Colonic mucosa (tissue), 4 donors: ENCODE data around the gene CTAG1B. TPM values are rescaled to one million over a fixed set of nuclear protein-coding genes. Genes with fewer than 3 reads are reported as not detected.

Source experiments
- DNase-seq: peaks from one replicate; pipeline ENCODE4 v3.0.0-alpha.2; 2020
- H3K27ac ChIP-seq: fragments of 200-600 bp; one replicate; pipeline ENCODE4 v1.8.0; 2021
- H3K27me3 ChIP-seq: fragments of 200-600 bp; one replicate; pipeline ENCODE4 v1.8.0; 2021
- H3K36me3 ChIP-seq: fragments of 200-600 bp; one replicate; pipeline ENCODE4 v1.8.0; 2021
- H3K4me1 ChIP-seq: fragments of 200-600 bp; one replicate; pipeline ENCODE4 v1.8.0; 2021; ENCODE audit warnings: mild to moderate bottlenecking
- H3K4me3 ChIP-seq: fragments of 200-600 bp; one replicate; pipeline ENCODE4 v1.8.0; 2021
- H3K9ac ChIP-seq, 2 donors: one replicate each; pipeline ENCODE4 v1.7.0; 2013; ENCODE audit warnings: control low read depth in 2 of 2, low read depth in 2 of 2, low read length in 2 of 2
- H3K9me3 ChIP-seq: fragments of 200-600 bp; one replicate; pipeline ENCODE4 v1.8.0; 2021
- CTCF ChIP-seq: fragments of 200-600 bp; IDR thresholded peaks from one replicate; pipeline ENCODE4 v1.8.0; 2022; ENCODE audit warnings: antibody characterized with exemption, mild to moderate bottlenecking
- intact Hi-C: fragments of 100-400 bp; cut with DNase I; formaldehyde crosslinking; loops from one replicate; pipeline ENCODE4 v1.14.1; 2022
- total RNA-seq, 2 donors: library from RNA; stranded (reverse); fragmentation: NEBNext Ultra II Directional in 1 of 2; extraction: Animal tissue kit (Norgen Biotek cat#: 25700) in 1 of 2; gene quantifications; one replicate each; pipeline ENCODE4 v1.2.1, GENCODE V29; 2021
- donor health status: healthy.
- donor health status: DM: no; HTN: no; CAD: no.
- donor health status: DM: no; HTN: no; CAD: no.

The CTAG1B gene
- total RNA-seq, 2 donors from 2014 or later = not detected

- Histone ChIP-seq H3K9me3 (no peaks in the 10 kb centered on the region), H3K4me1 (no peaks in the 10 kb centered on the region), H3K4me3 (no peak overlapping the region), H3K27ac (no peak overlapping the region), H3K36me3 (no peaks in the 10 kb centered on the region), H3K27me3 (no peaks in the 10 kb centered on the region), H3K9ac (no peak overlapping the region)
- DNase-seq = no peak
- no peak for TF ChIP-seq CTCF
- intact Hi-C loops = no loop called here
These were observed 13.5 kb downstream of the CTAG1B start for GRCh38 chrX:154605566-154605965.

GRCh38 chrX:154603438-154604430 lies 15.3 kb downstream of the CTAG1B start:
- no peaks in the 10 kb centered on the region for H3K4me1 ChIP-seq
- H3K27me3 ChIP-seq = no peaks in the 10 kb centered on the region
- no peak for TF ChIP-seq CTCF
- no peak overlapping the region for H3K9ac ChIP-seq
- H3K9me3 ChIP-seq = no peaks in the 10 kb centered on the region
- no peaks in the 10 kb centered on the region for H3K36me3 ChIP-seq
- no peak overlapping the region for H3K27ac ChIP-seq
- intact Hi-C loops = no loop called here
- H3K4me3 ChIP-seq = no peak overlapping the region
- no peak for DNase-seq

- no peak overlapping the region for H3K9ac ChIP-seq
- no peaks in the 10 kb centered on the region for H3K4me1 ChIP-seq
These were observed 16.2 kb downstream of the CTAG1B start for GRCh38 chrX:154602766-154603437.

GRCh38 chrX:154602226-154602625 lies 16.9 kb downstream of the CTAG1B start:
- H3K27me3 ChIP-seq = no peaks in the 10 kb centered on the region
- H3K4me1 ChIP-seq = no peaks in the 10 kb centered on the region
- no peaks in the 10 kb centered on the region for H3K36me3 ChIP-seq
- TF ChIP-seq CTCF = no peak
- DNase-seq = no peak
- no peaks in the 10 kb centered on the region for H3K9me3 ChIP-seq
- H3K27ac ChIP-seq = no peak overlapping the region
- intact Hi-C loops = no loop called here
- H3K9ac ChIP-seq = no peak overlapping the region
- no peak overlapping the region for H3K4me3 ChIP-seq

More at GRCh38 chrX:154602766-154603437, 16.2 kb downstream of the CTAG1B start:
- Histone ChIP-seq H3K27ac (no peak overlapping the region), H3K27me3 (no peaks in the 10 kb centered on the region), H3K9me3 (no peaks in the 10 kb centered on the region), H3K36me3 (no peaks in the 10 kb centered on the region), H3K4me3 (no peak overlapping the region)
- intact Hi-C loops = no loop called here
- TF ChIP-seq CTCF = no peak
- DNase-seq = no peak

- Histone ChIP-seq H3K9me3 (no peaks in the 10 kb centered on the region), H3K4me3 (no peak overlapping the region), H3K9ac (no peak overlapping the region), H3K36me3 (no peaks in the 10 kb centered on the region), H3K27ac (no peak overlapping the region), H3K27me3 (no peaks in the 10 kb centered on the region), H3K4me1 (no peaks in the 10 kb centered on the region)
- TF ChIP-seq CTCF = no peak
- intact Hi-C loops = no loop called here
- no peak for DNase-seq
These were observed 18.2 kb downstream of the CTAG1B start for GRCh38 chrX:154600759-154601374.
